GM20000 (cell line): ENCODE data around the gene PLEKHM3.

ENCODE experiments used
- DNase-seq: peaks from one replicate; pipeline ENCODE4 v3.0.0; 2012; ENCODE audit warnings: low spot score
- TF ChIP-seq, protein P1 (sequence below): IDR thresholded peaks from 2 replicates; pipeline ENCODE4 v1.5.1; 2012; ENCODE audit warnings: mild to moderate bottlenecking, control low read depth; ENCODE audit errors: extremely low read depth, missing control alignments

PLEKHM3 gene

DNA sequence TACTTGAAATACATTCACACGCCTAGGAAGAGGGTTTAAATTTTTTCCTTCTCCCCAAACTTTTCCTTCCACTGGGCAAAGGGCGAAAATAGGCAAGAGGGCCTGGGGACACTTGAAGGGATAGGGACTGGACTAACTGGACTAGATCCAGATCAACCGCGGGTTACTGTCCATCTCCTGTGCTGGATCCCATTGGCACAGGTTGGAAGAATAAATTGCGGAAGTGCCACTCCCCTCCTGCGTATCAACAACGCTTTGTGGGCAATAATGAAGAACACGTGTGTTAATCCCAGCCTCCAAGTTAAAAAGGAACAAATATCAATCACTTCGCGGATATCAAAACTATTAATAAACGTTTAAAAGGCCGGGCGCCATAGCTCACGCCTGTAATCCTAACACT, 253.9 kb downstream of the PLEKHM3 start:
- TF ChIP-seq, protein P1, sequence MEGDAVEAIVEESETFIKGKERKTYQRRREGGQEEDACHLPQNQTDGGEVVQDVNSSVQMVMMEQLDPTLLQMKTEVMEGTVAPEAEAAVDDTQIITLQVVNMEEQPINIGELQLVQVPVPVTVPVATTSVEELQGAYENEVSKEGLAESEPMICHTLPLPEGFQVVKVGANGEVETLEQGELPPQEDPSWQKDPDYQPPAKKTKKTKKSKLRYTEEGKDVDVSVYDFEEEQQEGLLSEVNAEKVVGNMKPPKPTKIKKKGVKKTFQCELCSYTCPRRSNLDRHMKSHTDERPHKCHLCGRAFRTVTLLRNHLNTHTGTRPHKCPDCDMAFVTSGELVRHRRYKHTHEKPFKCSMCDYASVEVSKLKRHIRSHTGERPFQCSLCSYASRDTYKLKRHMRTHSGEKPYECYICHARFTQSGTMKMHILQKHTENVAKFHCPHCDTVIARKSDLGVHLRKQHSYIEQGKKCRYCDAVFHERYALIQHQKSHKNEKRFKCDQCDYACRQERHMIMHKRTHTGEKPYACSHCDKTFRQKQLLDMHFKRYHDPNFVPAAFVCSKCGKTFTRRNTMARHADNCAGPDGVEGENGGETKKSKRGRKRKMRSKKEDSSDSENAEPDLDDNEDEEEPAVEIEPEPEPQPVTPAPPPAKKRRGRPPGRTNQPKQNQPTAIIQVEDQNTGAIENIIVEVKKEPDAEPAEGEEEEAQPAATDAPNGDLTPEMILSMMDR, result no peak

More for the DNA sequence above, 253.9 kb downstream of the PLEKHM3 start:
- no peak for DNase-seq
